ENCODE data around the gene C1orf35.
"Not testable (repeated sequence)": the region's sequence is repeated elsewhere in the genome, so short reads cannot be mapped to it uniquely, and the experiment has no call there.

The C1orf35 gene

GRCh38 chr1:228142155-228142691, 39.1 kb upstream of the C1orf35 start:
- DNase-seq (ENCODE audit: low spot score), result no peak

DNA sequence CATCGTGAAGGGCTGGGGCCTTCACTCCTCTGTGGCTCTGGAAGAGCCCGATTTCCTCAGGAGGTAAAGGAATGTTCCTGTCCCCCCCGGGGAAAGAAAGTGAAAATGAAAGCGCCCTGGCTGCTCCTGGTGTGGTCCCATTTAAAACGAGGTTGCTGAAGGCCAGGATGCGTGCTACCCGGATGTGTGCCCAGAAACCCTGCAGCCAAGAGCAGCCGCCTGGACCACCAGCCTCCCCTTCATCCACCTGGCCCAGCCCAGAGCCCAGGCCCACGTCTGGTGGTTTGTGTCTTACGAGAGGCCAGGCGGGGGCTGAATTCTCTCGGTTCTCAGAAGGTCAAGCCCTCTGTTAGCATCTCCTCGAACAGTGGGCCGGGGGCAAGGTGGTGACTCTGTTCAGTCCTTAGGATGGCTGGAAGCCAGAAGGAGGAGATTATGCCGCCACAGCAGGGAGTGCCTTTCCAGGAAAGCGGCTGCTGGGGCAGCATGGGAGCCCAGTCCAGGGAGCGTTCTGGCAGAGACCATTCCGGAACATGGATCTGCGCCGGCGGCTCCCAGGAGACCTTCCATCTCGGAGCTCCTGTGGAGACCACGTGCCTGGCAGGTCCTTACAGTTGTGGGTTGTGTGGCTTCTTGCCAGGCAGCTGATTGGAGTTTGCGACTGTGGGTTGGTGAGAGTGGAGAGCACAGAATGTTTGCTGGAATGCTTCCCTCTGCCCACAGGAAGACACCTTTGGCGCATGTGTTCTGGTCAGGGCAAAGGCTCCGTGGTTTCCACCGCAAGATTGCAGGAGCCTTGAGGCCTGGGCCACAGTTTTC, 38.3 kb upstream of the C1orf35 start:
- peak; percentile 67 for DNase-seq (ENCODE audit: low spot score)

DNA sequence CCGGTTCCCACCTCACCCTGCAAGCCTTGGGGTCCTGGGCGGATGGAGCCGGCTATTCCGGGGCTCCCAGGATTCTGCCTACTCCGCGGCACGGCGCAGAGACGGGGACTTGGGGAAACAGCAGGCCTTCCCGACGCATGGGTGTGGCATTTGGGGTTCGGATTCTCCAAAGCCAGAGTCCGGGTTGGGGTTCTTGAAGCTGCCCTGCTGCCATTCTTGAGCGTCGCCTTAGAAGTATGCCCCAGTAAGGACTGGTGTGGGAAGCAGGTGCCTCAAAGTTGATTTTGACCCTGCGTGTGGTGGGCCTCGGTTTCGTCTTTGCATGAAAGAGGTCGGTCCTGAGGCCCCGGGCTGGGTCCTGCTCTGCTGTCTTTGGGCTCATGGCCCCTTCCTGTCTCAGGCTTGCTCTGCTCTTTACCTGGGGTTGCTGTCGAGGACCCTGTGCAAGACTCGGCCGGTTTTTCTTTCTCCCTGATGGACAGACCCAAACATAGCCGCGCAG, 37.6 kb upstream of the C1orf35 start:
- peak; percentile 42 for DNase-seq (ENCODE audit: low spot score)

DNA sequence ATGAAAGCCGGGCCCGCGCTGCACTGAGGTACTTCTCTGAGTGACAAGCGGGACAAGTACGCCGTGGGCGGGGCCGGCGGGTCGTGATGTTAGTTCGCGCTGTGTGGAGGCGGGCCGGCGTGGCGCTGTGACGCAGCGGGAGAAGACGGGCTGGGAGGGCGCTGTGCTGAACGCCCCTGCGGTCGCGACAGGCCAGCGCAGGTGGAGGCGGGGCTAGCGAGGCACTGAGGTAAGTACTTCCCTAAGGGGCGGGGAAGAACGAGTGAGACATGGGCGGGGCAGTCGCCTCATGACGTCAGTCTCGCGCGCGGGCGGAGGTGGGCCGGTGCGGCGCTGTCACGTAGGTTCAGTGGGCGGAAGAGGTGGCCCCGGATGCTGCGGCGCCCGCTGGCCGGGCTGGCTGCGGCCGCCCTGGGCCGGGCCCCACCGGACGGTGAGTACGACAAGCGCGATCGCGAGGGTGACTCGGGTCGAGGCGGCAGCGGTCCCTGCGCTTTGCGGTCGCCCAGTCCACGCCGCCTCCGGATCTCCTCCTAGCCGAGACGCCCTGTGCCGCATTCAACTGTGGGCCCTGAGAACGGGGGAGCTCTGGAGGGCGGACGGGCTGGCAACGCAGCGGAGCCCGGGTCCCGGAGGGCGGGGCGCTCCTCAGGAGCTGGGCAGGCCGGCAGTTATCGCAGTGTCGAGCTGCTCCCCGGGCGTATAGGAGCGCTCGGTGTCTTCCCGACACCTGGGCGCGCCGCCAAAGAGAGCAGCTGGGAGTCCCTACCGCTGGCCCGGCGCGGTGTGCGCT, 37.0 kb upstream of the C1orf35 start, which contains the start of gene GUK1:
TSS of gene GUK1 (plus strand) at position 349 of the 793 bp plus-strand sequence. CDS start at position 373, 24 bp downstream.
- peak; percentile 99 for DNase-seq (ENCODE audit: low spot score)

DNA sequence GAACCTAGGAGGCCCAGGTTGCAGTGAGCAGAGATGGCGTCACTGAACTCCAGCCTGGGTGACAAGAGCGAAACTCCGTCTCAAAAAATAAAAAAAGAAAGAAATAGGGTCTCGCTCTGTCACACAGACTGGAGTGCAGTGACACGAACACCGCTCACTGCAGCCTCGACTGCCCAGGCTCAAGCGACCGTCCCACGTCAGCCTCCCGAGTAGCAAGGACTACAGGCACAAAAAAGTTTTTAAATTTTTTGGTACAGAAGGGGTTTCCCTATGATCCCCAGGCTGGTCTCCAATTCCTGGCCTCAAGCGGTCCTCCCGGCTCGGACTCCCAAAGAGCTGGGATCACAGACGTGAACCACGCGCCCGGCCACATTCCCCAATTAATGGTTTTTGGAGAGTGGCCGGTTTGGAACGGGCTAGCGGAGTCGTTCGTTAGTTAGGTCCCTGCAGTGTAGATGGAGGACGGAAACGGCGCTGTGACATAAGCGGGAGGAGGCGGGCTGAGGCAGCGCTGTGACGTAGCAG, 36.3 kb upstream of the C1orf35 start:
- no peak for DNase-seq (ENCODE audit: low spot score)

GRCh38 chr1:228136901-228137300, 33.8 kb upstream of the C1orf35 start:
- no peak for DNase-seq (ENCODE audit: low spot score)

DNA sequence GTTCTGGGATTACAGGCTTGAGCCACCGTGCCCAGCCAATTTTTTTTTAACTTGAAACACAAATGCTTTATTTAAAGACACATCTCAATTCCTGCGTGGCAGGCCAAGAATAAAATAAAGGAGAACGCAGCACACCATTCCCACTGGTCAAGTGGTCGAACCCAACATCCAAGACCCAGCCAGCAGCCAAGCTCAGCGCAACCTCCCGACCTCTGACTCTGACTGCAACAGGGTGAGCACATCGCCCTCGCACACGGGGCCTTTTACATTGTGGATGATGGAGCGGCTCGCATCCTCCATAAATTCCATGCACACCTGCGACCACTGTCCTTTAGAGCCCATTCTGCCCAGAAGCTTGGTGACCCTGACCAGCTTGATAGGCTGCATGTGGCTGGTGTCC, 31.5 kb upstream of the C1orf35 start:
- no peak for DNase-seq (ENCODE audit: low spot score)

GRCh38 chr1:228131766-228132165, 28.6 kb upstream of the C1orf35 start:
- DNase-seq (ENCODE audit: low spot score), result no peak

DNA sequence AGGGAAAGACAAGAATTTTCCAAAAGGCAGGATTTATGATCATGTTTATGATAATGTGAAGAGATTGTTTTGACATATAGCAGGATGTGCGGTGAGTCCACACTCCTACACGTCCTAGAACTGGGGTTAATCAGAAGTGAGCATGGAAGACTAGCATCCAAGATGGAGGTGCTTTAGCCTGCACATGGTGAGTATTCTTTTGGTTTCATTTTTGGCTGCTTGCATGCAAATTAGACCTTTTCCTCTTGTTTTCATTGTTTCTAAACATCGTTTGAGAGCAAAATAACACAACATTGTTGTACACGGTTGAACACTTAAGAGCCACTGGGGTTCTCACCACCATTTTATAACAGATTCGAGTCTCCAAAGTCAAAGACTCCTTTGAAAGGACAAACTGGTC, 22.1 kb upstream of the C1orf35 start:
- DNase-seq (ENCODE audit: low spot score), result no peak

- no peak for DNase-seq (ENCODE audit: low spot score)
Observed at GRCh38 chr1:228123505-228123904, 20.4 kb upstream of the C1orf35 start.

DNA sequence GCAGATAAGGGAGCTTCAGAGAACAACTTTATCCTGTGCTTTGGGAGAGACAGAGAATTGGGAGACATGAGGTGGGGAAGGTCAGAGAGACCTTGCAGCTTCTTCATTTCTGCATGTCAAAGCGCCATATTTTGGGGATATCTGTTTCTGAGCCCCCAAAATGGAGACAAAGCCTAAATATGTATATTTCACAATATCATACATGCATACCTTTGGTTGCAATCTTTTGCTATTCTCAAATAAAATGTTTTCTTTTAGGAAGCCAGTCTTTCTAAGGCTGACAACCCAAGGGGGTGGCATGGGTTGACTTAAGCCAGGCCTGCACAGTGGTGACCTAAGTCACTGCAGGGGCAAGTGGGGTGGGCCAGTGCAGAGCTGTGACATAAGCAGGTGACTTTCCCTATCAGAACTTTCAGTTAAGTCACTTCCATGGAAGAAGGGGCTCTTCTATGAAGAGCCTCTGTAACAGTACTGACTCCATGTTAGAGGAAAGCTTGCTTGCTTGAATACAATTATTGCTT, 19.9 kb upstream of the C1orf35 start:
- no peak for DNase-seq (ENCODE audit: low spot score)

GRCh38 chr1:228120857-228121489, 17.8 kb upstream of the C1orf35 start:
- no peak for DNase-seq (ENCODE audit: low spot score)

- no peak for DNase-seq (ENCODE audit: low spot score)
Observed at GRCh38 chr1:228120351-228120750, 17.2 kb upstream of the C1orf35 start.

GRCh38 chr1:228118040-228118439, 14.9 kb upstream of the C1orf35 start:
- no peak for DNase-seq (ENCODE audit: low spot score)

DNA sequence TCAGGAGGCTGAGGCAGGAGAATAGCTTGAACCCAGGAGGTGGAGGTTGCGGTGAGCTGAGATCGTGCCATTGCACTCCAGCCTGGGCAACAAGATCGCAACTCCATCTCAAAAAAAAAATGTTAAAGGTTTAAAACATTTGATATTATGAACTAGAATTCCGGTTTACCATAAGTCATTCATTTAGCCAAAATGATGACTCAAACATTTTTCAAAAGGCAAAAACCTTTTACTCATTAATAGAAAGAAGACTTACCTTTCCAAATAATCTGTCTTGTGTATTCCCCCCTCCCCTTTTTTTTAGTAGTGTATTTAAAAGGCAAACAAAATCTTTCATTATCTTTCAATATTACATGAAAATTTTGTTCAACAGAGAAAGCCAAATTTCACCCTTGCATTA, 14.2 kb upstream of the C1orf35 start:
- no peak for DNase-seq (ENCODE audit: low spot score)

GRCh38 chr1:228114827-228115226, 11.7 kb upstream of the C1orf35 start:
- no peak for DNase-seq (ENCODE audit: low spot score)

- DNase-seq (ENCODE audit: low spot score), result no peak
Observed at GRCh38 chr1:228112617-228113016, 9.5 kb upstream of the C1orf35 start.

DNA sequence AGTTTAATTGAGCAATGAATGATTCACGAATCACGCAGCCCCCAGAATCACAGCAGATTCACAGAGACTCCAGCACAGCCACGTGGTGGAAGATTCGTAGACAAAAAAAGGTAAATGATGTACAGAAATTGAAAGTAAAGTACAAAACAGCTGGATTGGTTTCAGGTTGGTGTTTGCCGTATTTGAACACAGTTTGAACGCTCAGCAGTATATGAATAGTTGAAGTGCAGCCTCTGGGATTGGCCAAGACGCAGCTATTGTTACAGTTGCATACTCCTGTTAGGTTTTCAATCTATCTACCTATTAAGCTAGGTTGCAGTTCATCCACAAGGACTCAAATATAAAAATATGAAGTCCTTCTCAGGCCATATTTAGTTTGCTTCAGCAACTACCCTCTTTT, 9.0 kb upstream of the C1orf35 start:
- DNase-seq (ENCODE audit: low spot score), result no peak

DNA sequence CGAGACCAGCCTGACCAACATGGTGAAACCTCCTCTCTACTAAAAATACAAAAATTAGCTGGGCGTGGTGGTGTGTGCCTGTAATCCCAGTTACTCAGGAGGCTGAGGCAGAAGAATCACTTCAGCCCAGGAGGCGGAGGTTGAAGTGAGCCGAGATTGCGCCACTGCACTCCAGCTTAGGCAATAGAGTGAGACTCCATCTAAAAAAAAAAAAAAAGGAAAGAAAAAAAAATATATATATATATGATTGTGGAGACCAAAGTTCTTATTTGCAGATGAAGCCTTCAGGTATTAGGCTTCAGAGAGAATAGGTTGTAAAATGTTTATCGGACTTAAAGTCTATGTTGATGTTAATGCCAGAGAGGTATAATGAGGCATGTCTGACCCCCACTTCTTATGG, 8.2 kb upstream of the C1orf35 start:
- not testable (repeated sequence) for DNase-seq (ENCODE audit: low spot score)

DNA sequence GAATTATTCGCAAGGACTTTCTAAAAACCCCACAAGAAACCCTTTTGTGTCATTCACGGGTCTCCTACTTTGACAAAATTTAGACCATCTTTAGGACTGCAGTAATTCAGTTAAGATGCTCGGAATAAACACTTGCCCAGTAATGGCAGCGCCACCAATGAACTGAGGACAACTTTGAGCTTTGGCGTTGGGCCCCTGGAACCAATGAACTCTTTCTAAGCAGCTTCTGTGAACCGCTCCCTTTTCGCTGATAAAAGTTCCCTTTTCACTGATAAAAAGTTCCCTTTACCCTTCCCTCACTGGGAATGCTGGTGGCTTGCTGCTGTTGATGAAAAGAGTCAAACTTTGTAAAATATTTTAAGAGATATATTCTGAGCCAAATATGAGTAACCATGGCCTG, 7.4 kb upstream of the C1orf35 start:
- peak; percentile 2 for DNase-seq (ENCODE audit: low spot score)

GRCh38 chr1:228109962-228110488, 6.9 kb upstream of the C1orf35 start:
- DNase-seq (ENCODE audit: low spot score), result no peak
